ENCODE results near the gene PLPP7.
"Not testable (repeated sequence)": the region's sequence is repeated elsewhere in the genome, so short reads cannot be mapped to it uniquely, and the experiment has no call there.

Gene PLPP7

GRCh38 chr9:131330814-131331600 lies 41.5 kb downstream of the PLPP7 start:
- DNase-seq (ENCODE audit: low spot score): no peak

GRCh38 chr9:131331996-131332395 lies 42.5 kb downstream of the PLPP7 start:
- DNase-seq (ENCODE audit: low spot score): not testable (repeated sequence)

GRCh38 chr9:131333771-131334628 lies 44.5 kb downstream of the PLPP7 start:
- no peak for DNase-seq (ENCODE audit: low spot score)

GRCh38 chr9:131334629-131335367 lies 45.3 kb downstream of the PLPP7 start:
- DNase-seq (ENCODE audit: low spot score): no peak

- no peak for DNase-seq (ENCODE audit: low spot score)
These were observed 45.8 kb downstream of the PLPP7 start for GRCh38 chr9:131335368-131335755.

- no peak for DNase-seq (ENCODE audit: low spot score)
These were observed 47.8 kb downstream of the PLPP7 start for GRCh38 chr9:131337131-131337848.

GRCh38 chr9:131339212-131339611 lies 49.7 kb downstream of the PLPP7 start:
- DNase-seq (ENCODE audit: low spot score): not testable (repeated sequence)

- DNase-seq (ENCODE audit: low spot score): not testable (repeated sequence)
These were observed 55.5 kb downstream of the PLPP7 start for GRCh38 chr9:131344931-131345535.

- no peak for DNase-seq (ENCODE audit: low spot score)
These were observed 57.0 kb downstream of the PLPP7 start for GRCh38 chr9:131346559-131346958.

- DNase-seq (ENCODE audit: low spot score): no peak
These were observed 58.0 kb downstream of the PLPP7 start for GRCh38 chr9:131347376-131348020.

GRCh38 chr9:131348631-131349521 lies 59.4 kb downstream of the PLPP7 start:
- DNase-seq (ENCODE audit: low spot score): no peak

- no peak for DNase-seq (ENCODE audit: low spot score)
These were observed 60.0 kb downstream of the PLPP7 start for GRCh38 chr9:131349522-131349880.

- DNase-seq (ENCODE audit: low spot score): peak; percentile 88
These were observed 60.5 kb downstream of the PLPP7 start for GRCh38 chr9:131349881-131350563.

GRCh38 chr9:131356479-131356878 lies 67.0 kb downstream of the PLPP7 start:
- not testable (repeated sequence) for DNase-seq (ENCODE audit: low spot score)

GRCh38 chr9:131358556-131358955 lies 69.0 kb downstream of the PLPP7 start:
- no peak for DNase-seq (ENCODE audit: low spot score)
